H1 (cell line): ENCODE measurements around the gene STEAP3. TPM values are rescaled to one million over a fixed set of nuclear protein-coding genes. Genes with fewer than 3 reads are reported as not detected.

Experiments
- BCL11A ChIP-seq, 2 experiments: IDR thresholded peaks; one replicate each; pipeline ENCODE4 v1.6.1; 2011; ENCODE audit warnings: low read depth in 2 of 2, low read length in 2 of 2, mild to moderate bottlenecking in 2 of 2
- PHF8 ChIP-seq: fragments of 200-600 bp; sonication (generic); conservative IDR thresholded peaks from 2 replicates; pipeline ENCODE4 v1.7.1; 2012; ENCODE audit warnings: low read depth, mild to moderate bottlenecking, inconsistent platforms, low read length, moderate library complexity
- RFX5 ChIP-seq: IDR thresholded peaks from 2 replicates; pipeline ENCODE4 v1.6.1; 2011; ENCODE audit warnings: low read depth, low read length, improper control_type of control experiment, borderline replicate concordance
- ZNF274 ChIP-seq: IDR thresholded peaks from 2 replicates; pipeline ENCODE4 v1.7.0; 2012; ENCODE audit warnings: low read length, borderline replicate concordance; ENCODE audit errors: extremely low read depth
- polyA plus RNA-seq, 7 experiments: library from polyadenylated mRNA; depleted of rRNA in 3 of 7; stranded (reverse) in 5 of 7; unstranded in 2 of 7; fragments of >200 nt in 5 of 7; fragments of 200-250 nt in 2 of 7; gene quantifications; 1 replicate in 5 of 7; 2 replicates in 1 of 7; 4 replicates in 1 of 7; pipeline versions ENCODE4 v1.2.1 to v1.2.3, GENCODE V29; 2011 to 2013; ENCODE audit warnings: missing spikeins in 2 of 7, mixed read lengths in 2 of 7
- total RNA-seq: library from RNA; stranded (reverse); fragmentation: NEBNext Ultra II Directional; extraction: Animal tissue kit (Norgen Biotek cat#: 25700); gene quantifications from 2 replicates; pipeline ENCODE4 v1.2.1, GENCODE V29; 2021
- TF ChIP-seq, protein P1 (sequence below): fragments of 300-600 bp; sonication (generic); IDR thresholded peaks from 2 replicates; pipeline ENCODE4 v1.7.1; 2012; ENCODE audit warnings: low read length, moderate library complexity, mild to moderate bottlenecking, inconsistent platforms; ENCODE audit not compliant: insufficient replicate concordance

STEAP3 gene
- total and polyA plus RNA-seq, 2 of the 8 experiments (the other 6 are each of a cell fraction or from before 2014, with no cell fraction given) = 21.7 to 27.9 TPM

GRCh38 chr2:119206201-119206600 is 17.4 kb upstream of the STEAP3 start (continued):
- TF ChIP-seq PHF8 = no peak
- no peak for TF ChIP-seq BCL11A (IDR thresholded peaks at IDR 0.05; ENCODE audit: low read depth in 2 of 2, low read length in 2 of 2)
- no peak for TF ChIP-seq ZNF274
- TF ChIP-seq, protein P1, sequence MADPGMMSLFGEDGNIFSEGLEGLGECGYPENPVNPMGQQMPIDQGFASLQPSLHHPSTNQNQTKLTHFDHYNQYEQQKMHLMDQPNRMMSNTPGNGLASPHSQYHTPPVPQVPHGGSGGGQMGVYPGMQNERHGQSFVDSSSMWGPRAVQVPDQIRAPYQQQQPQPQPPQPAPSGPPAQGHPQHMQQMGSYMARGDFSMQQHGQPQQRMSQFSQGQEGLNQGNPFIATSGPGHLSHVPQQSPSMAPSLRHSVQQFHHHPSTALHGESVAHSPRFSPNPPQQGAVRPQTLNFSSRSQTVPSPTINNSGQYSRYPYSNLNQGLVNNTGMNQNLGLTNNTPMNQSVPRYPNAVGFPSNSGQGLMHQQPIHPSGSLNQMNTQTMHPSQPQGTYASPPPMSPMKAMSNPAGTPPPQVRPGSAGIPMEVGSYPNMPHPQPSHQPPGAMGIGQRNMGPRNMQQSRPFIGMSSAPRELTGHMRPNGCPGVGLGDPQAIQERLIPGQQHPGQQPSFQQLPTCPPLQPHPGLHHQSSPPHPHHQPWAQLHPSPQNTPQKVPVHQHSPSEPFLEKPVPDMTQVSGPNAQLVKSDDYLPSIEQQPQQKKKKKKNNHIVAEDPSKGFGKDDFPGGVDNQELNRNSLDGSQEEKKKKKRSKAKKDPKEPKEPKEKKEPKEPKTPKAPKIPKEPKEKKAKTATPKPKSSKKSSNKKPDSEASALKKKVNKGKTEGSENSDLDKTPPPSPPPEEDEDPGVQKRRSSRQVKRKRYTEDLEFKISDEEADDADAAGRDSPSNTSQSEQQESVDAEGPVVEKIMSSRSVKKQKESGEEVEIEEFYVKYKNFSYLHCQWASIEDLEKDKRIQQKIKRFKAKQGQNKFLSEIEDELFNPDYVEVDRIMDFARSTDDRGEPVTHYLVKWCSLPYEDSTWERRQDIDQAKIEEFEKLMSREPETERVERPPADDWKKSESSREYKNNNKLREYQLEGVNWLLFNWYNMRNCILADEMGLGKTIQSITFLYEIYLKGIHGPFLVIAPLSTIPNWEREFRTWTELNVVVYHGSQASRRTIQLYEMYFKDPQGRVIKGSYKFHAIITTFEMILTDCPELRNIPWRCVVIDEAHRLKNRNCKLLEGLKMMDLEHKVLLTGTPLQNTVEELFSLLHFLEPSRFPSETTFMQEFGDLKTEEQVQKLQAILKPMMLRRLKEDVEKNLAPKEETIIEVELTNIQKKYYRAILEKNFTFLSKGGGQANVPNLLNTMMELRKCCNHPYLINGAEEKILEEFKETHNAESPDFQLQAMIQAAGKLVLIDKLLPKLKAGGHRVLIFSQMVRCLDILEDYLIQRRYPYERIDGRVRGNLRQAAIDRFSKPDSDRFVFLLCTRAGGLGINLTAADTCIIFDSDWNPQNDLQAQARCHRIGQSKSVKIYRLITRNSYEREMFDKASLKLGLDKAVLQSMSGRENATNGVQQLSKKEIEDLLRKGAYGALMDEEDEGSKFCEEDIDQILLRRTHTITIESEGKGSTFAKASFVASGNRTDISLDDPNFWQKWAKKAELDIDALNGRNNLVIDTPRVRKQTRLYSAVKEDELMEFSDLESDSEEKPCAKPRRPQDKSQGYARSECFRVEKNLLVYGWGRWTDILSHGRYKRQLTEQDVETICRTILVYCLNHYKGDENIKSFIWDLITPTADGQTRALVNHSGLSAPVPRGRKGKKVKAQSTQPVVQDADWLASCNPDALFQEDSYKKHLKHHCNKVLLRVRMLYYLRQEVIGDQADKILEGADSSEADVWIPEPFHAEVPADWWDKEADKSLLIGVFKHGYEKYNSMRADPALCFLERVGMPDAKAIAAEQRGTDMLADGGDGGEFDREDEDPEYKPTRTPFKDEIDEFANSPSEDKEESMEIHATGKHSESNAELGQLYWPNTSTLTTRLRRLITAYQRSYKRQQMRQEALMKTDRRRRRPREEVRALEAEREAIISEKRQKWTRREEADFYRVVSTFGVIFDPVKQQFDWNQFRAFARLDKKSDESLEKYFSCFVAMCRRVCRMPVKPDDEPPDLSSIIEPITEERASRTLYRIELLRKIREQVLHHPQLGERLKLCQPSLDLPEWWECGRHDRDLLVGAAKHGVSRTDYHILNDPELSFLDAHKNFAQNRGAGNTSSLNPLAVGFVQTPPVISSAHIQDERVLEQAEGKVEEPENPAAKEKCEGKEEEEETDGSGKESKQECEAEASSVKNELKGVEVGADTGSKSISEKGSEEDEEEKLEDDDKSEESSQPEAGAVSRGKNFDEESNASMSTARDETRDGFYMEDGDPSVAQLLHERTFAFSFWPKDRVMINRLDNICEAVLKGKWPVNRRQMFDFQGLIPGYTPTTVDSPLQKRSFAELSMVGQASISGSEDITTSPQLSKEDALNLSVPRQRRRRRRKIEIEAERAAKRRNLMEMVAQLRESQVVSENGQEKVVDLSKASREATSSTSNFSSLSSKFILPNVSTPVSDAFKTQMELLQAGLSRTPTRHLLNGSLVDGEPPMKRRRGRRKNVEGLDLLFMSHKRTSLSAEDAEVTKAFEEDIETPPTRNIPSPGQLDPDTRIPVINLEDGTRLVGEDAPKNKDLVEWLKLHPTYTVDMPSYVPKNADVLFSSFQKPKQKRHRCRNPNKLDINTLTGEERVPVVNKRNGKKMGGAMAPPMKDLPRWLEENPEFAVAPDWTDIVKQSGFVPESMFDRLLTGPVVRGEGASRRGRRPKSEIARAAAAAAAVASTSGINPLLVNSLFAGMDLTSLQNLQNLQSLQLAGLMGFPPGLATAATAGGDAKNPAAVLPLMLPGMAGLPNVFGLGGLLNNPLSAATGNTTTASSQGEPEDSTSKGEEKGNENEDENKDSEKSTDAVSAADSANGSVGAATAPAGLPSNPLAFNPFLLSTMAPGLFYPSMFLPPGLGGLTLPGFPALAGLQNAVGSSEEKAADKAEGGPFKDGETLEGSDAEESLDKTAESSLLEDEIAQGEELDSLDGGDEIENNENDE = no peak
- no peak for TF ChIP-seq RFX5
